Mucosa of stomach (tissue), 1 donor: ENCODE measurements around the gene ANTXR1.

Experiments
- H3K27me3 ChIP-seq: one replicate; pipeline ENCODE4 v1.7.0; 2013; ENCODE audit warnings: mild to moderate bottlenecking, low read length; ENCODE audit not compliant: control insufficient read depth, insufficient read depth
- H3K36me3 ChIP-seq: one replicate; pipeline ENCODE4 v1.7.0; 2013; ENCODE audit warnings: low read length; ENCODE audit not compliant: control insufficient read depth, insufficient read depth
- H3K4me1 ChIP-seq: one replicate; pipeline ENCODE4 v1.7.0; 2013; ENCODE audit warnings: mild to moderate bottlenecking, low read length; ENCODE audit not compliant: control insufficient read depth, insufficient read depth
- H3K4me3 ChIP-seq: one replicate; pipeline ENCODE4 v1.7.0; 2013; ENCODE audit warnings: low read length
- H3K9ac ChIP-seq: one replicate; pipeline ENCODE4 v1.7.0; 2013; ENCODE audit warnings: mild to moderate bottlenecking, low read length, moderate library complexity
- H3K9me3 ChIP-seq: one replicate; pipeline ENCODE4 v1.7.0; 2013; ENCODE audit warnings: mild to moderate bottlenecking, low read length, moderate library complexity; ENCODE audit not compliant: control insufficient read depth
- donor health status: Pancreatic carcinoma.

Gene ANTXR1

DNA sequence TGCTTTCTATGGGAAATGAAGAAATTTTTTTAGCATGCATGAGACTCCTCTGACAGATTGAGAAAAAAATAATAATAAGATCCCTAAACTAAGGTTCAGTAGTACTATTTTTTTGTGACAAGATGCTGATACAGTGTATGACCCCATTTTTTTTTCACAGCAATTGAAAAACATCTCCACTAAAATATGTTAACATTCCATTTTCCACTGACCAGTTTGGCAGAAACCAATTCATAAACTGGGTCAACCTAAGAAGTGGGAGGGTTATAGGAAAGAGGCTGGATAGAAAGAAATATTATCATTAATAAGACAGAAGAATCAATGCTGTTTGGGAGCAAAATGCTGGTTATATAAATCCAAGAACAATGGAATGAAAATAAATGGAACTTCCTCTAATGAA lies 182.7 kb downstream of the ANTXR1 start:
- no peaks in the 10 kb centered on the region for H3K9me3 ChIP-seq
- no peaks in the 10 kb centered on the region for H3K4me1 ChIP-seq
- no peak overlapping the region for H3K9ac ChIP-seq
- H3K27me3 ChIP-seq = no peaks in the 10 kb centered on the region
- no peak overlapping the region for H3K4me3 ChIP-seq
- H3K36me3 ChIP-seq = no peaks in the 10 kb centered on the region

DNA sequence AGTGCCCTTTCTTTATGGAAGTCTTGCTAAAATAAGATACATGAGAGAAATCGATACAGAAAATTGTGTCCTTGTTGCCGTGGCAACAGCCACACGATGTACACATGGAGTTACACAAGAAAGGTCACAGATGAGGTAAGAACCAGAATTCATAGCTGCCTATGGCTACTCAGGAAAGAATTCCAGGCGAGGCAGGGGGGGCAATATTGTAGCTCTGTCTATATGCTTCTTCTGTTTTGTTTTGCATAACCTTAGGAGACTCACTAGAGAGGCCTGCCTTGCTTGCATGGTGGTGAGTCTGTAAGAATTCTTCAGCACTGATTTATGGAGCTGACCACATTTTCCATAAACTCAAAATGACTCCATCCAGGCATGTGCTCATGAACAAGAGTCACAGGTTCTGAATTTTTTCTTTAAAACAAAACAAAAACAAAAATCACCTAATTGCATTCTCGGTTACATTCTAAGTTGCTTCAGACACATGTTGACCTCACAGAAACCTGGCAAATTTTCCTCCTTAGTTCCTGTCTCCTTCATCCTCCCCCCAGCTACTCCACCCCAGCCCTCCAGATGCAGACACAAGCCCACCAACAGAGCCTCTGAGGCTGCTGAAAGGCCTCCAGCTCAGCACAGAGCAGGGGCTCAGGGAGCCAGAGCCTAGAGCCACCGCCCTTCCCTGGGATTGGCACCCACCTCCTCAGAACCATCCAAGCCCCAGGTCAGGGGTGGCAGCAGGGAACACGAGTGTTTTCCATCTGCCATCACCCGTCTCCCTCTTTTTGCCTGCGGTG lies 183.5 kb downstream of the ANTXR1 start:
- Histone ChIP-seq H3K27me3 (no peaks in the 10 kb centered on the region), H3K9ac (no peak overlapping the region), H3K4me1 (no peaks in the 10 kb centered on the region), H3K4me3 (no peak overlapping the region), H3K9me3 (no peaks in the 10 kb centered on the region), H3K36me3 (no peaks in the 10 kb centered on the region)

DNA sequence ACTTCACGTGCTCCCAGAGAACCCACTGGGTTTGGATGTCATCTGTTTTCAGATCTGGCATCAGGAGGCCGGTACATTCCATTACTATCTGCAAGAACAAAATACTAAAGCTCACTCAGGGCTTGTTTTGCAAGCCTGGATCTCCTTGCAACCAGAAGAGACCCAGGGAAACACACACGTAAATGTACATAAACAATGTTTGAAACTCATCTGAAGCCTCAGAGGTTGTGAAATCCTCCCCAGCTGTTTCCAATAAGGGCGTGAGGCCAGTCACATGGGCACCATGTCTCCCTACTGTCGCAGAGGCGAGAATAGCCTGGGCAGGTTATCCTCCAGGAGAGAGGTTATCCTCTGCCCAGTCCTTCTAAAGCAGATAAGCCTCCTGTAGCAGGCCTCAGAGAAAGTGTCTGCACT lies 187.1 kb downstream of the ANTXR1 start:
- H3K4me3 ChIP-seq = no peak overlapping the region
- H3K27me3 ChIP-seq = no peaks in the 10 kb centered on the region
- H3K9ac ChIP-seq = no peak overlapping the region
- H3K36me3 ChIP-seq = no peaks in the 10 kb centered on the region
- no peaks in the 10 kb centered on the region for H3K9me3 ChIP-seq
- no peaks in the 10 kb centered on the region for H3K4me1 ChIP-seq

GRCh38 chr2:69201259-69201658 lies 188.3 kb downstream of the ANTXR1 start:
- Histone ChIP-seq H3K36me3 (no peaks in the 10 kb centered on the region), H3K4me3 (no peak overlapping the region), H3K4me1 (no peaks in the 10 kb centered on the region), H3K9ac (no peak overlapping the region), H3K27me3 (no peaks in the 10 kb centered on the region), H3K9me3 (no peaks in the 10 kb centered on the region)

DNA sequence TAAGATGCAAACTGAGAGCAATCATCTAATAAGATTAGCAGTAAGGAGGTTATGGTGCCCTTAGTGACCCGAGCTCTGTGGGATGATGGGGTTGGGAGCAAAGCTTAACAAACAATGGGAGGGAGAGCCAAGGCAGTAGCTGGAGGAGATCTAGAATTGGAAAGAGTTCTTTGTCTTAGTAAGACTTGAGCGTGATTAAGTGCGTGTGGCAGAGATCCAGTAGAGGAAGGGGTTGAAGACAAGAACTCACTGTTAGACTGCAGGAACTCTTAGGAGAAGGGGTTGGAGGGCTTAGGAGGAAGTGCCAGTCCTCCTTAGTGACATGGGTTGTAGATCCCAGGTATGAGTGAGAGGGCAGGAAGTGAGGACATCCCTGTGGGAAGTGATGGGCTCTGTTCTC lies 189.3 kb downstream of the ANTXR1 start:
- Histone ChIP-seq H3K9ac (no peak overlapping the region), H3K36me3 (no peaks in the 10 kb centered on the region), H3K4me3 (no peak overlapping the region), H3K9me3 (no peaks in the 10 kb centered on the region), H3K4me1 (no peaks in the 10 kb centered on the region), H3K27me3 (no peaks in the 10 kb centered on the region)

DNA sequence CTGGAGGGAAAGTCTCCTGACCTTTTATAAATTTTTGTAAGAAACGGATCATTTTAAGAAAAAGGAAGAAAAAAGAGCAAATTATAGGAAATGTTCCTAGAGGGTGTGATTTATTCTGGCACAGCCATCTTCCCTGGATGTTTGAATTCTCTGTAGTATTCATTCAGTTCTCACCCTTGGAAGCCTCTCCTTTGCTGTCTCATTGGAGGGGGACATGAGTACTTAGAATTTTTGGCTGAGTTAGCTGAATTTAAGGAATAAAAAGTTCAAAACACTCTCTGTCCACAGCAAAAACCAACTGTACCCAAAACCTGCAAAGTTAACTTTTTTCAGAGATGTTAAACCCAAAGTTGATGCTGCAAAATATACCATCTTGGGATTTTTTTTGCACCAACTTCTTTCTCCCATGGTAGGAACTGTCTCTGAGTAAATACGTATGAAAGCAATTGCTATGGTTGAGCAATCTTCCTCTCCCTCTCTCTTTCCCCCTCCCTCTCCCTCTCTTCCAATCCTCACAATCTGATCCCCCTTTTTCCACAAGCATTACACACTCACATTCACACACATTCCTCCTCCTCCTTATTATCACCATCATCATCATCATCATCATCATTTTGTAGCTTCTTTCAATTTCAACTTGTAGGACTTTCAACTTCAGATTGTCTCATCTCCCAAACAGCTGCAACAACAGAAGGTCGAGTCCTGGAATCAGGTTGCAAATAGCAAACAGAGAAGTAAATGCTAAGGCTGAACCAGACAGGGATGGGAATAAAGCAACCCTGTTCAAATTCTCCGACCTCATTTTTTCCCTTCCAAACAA lies 190.4 kb downstream of the ANTXR1 start:
- H3K36me3 ChIP-seq = no peaks in the 10 kb centered on the region
- no peak overlapping the region for H3K4me3 ChIP-seq
- H3K9me3 ChIP-seq = no peaks in the 10 kb centered on the region
- no peaks in the 10 kb centered on the region for H3K27me3 ChIP-seq
- H3K4me1 ChIP-seq = no peaks in the 10 kb centered on the region
- no peak overlapping the region for H3K9ac ChIP-seq

- H3K9me3 ChIP-seq = no peaks in the 10 kb centered on the region
- H3K9ac ChIP-seq = no peak overlapping the region
- no peak overlapping the region for H3K4me3 ChIP-seq
- H3K36me3 ChIP-seq = no peaks in the 10 kb centered on the region
- H3K27me3 ChIP-seq = no peaks in the 10 kb centered on the region
- H3K4me1 ChIP-seq = no peaks in the 10 kb centered on the region
Measured at GRCh38 chr2:69204654-69205053, 191.7 kb downstream of the ANTXR1 start.

DNA sequence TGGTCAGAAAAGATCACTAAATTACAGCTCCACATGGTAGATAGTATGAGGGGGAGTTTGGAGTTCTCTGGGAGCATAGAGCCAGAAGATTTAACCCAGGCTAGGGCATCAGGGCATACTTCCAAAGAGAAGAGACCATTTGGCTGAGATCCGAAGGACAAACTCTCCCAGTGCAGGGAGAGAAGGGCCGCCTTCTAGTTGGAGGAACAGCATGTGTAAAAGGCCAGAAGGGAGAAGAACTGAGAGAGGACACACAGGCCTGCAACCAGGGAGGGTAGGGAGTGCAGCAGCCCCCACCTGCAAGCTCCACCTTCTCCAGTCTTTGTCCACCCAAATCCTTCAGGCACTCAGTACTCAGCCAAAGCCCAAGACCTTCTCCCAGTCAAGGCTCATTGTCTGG lies 192.1 kb downstream of the ANTXR1 start:
- no peaks in the 10 kb centered on the region for H3K9me3 ChIP-seq
- no peaks in the 10 kb centered on the region for H3K27me3 ChIP-seq
- H3K4me1 ChIP-seq = no peaks in the 10 kb centered on the region
- no peaks in the 10 kb centered on the region for H3K36me3 ChIP-seq
- no peak overlapping the region for H3K4me3 ChIP-seq
- H3K9ac ChIP-seq = no peak overlapping the region

DNA sequence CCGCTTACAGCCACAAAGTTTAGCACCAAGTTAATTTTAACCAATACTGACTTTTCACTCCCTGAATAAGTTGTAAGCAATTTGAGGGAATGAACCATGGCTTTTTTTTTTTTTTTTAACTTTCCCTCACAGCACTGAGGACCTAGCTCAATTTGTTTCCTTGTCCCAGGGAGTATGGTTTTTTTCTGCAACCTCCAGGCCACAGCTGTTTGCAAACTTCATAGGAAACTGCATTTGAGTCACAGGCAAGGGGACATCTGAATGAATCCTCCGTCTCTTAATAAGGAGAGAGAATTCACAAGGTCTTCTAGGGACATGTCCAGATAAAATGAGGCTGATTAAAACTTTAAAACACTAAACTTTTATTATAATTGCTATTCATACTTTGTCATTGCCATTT lies 192.5 kb downstream of the ANTXR1 start:
- no peak overlapping the region for H3K4me3 ChIP-seq
- H3K9ac ChIP-seq = no peak overlapping the region
- no peaks in the 10 kb centered on the region for H3K9me3 ChIP-seq
- no peaks in the 10 kb centered on the region for H3K36me3 ChIP-seq
- H3K27me3 ChIP-seq = no peaks in the 10 kb centered on the region
- no peaks in the 10 kb centered on the region for H3K4me1 ChIP-seq

DNA sequence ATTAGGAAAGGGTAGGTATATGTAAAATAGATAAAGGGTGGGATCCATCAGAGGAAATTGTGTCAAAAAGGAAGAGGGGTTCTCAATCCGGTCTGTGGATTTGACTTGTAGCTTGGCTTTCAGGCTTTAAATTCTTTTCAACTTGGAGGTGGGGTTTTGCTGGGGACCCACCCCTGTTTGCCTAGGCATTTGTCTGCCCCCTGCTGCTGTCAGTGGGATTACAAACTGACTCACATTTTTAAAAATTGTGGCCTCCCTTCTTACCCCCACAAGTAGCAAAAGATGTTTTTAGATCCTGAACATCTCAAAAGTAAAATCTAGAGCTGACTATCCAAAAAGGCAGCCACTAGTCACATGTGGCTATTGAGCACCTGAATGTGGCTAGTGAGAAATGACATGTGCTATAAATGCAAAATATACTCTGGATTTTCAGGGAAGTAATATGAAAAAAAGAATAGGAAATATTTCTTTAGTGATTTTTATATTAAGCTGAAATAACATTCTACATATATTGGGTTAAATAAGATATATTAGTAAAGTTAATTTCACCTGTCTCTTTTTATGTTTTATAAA lies 195.1 kb downstream of the ANTXR1 start:
- no peak overlapping the region for H3K9ac ChIP-seq
- no peaks in the 10 kb centered on the region for H3K36me3 ChIP-seq
- H3K4me3 ChIP-seq = no peak overlapping the region
- no peaks in the 10 kb centered on the region for H3K9me3 ChIP-seq
- H3K27me3 ChIP-seq = no peaks in the 10 kb centered on the region
- no peaks in the 10 kb centered on the region for H3K4me1 ChIP-seq

GRCh38 chr2:69209482-69209881 lies 196.5 kb downstream of the ANTXR1 start:
- peaks cover 5% of the 10 kb centered on the region for H3K4me1 ChIP-seq
- H3K9me3 ChIP-seq = no peaks in the 10 kb centered on the region
- no peaks in the 10 kb centered on the region for H3K36me3 ChIP-seq
- H3K27me3 ChIP-seq = no peaks in the 10 kb centered on the region
- H3K9ac ChIP-seq = no peak overlapping the region
- no peak overlapping the region for H3K4me3 ChIP-seq

DNA sequence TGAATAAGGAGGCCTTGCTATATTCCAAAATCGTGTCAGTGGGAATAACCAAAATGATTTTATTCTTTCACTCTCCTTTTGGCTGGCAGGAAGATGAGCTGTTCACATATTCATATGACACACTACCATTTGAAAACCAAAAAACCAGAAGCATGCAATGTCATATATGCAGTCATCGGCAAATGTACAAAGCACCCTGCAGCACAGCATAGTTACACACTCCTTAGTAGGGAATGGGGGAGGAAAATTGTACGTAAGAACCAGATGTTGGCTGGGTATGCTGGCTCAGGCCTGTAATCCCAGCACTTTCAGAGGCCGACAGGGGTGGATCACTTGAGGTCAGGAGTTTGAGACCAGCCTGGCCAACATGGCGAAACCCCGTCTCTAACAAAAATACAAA lies 197.4 kb downstream of the ANTXR1 start:
- no peak overlapping the region for H3K4me3 ChIP-seq
- H3K27me3 ChIP-seq = no peaks in the 10 kb centered on the region
- H3K9me3 ChIP-seq = no peaks in the 10 kb centered on the region
- no peaks in the 10 kb centered on the region for H3K36me3 ChIP-seq
- H3K4me1 ChIP-seq = peaks cover 7% of the 10 kb centered on the region
- H3K9ac ChIP-seq = no peak overlapping the region
